ENCODE data around the gene TTC7B.

DNA sequence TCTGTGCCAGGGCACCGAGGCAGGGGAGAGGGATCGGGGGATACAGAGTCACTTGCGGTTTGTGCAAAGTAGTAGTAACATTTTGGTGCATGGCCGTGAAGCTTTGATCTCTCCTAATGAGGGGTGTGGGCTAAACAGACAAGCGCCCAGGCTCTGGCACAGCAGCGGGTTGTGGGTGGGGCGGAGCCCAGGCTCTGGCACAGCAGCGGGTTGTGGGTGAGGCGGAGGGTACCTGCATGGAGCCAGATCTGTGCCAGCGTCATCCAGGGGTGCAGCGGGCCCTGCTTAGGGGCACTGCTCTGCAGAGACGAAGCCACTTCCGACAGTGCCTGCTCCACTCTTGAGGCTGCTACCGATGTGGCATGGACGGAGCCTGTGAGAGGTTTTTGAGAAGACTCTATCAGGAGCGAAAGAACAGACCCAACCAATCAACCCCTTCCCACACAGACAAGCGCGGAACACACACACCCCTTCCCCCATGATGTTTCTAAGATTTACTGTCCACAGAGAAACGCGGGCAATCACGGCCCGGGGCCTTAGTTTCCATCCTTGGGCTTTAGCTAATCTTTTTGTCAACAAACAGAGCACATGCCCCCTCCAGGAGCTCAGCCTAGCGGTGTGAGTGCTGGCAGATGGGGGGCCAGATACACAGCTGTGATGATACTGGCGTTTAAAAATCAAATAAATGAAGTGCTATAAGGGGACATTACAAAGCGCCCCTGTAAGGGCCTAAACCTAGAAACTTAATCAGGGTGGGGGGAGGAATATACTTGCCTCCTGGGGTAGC lies 222.8 kb downstream of the TTC7B start:
- TF ChIP-seq EZH2phosphoT487 (IDR thresholded peaks at IDR 0.05; ENCODE audit: insufficient read depth, low read depth) (no peak), EZH2 (IDR thresholded peaks at IDR 0.05; ENCODE audit: insufficient read depth, poor library complexity, severe bottlenecking) (no peak)
